ENCODE data around the gene STH.

STH gene

GRCh38 chr17:46038414-46038813, 39.4 kb downstream of the STH start:
- H3K4me1 ChIP-seq (ENCODE audit: insufficient read depth, low read length, severe bottlenecking), result no peaks in the 10 kb centered on the region
- H3K27me3 ChIP-seq (ENCODE audit: insufficient read depth, low read length), result no peaks in the 10 kb centered on the region
- no peak overlapping the region for H3K4me3 ChIP-seq (ENCODE audit: low read depth, low read length, poor library complexity, severe bottlenecking)
- peaks cover 98% of the 10 kb centered on the region for H3K36me3 ChIP-seq (ENCODE audit: insufficient read depth, low read length)
- no peak overlapping the region for H3K4me2 ChIP-seq (ENCODE audit: low read length)
- no peaks in the 10 kb centered on the region for H3K9me2 ChIP-seq (ENCODE audit: low read depth, low read length)
- no peaks in the 10 kb centered on the region for H3F3A ChIP-seq (ENCODE audit: insufficient read depth, low read length)
- no peak overlapping the region for H2AFZ ChIP-seq (ENCODE audit: low read length)
- TF ChIP-seq EZH2 (IDR thresholded peaks at IDR 0.05; ENCODE audit: borderline replicate concordance, low read length) (no peak), CTCF (IDR thresholded peaks at IDR 0.05; ENCODE audit: low read length) (no peak)
- no peaks in the 10 kb centered on the region for H4K20me1 ChIP-seq (ENCODE audit: insufficient read depth, low read length)
- no peaks in the 10 kb centered on the region for H3K79me2 ChIP-seq (ENCODE audit: insufficient read depth, low read length)
- H3K9ac ChIP-seq (ENCODE audit: low read length), result no peak overlapping the region
- H3K27ac ChIP-seq (ENCODE audit: low read depth, low read length, poor library complexity, severe bottlenecking), result no peak overlapping the region
- no peaks in the 10 kb centered on the region for H3K9me3 ChIP-seq (ENCODE audit: low read length)

GRCh38 chr17:46038937-46039336, 39.9 kb downstream of the STH start:
- Histone ChIP-seq H3K9ac (ENCODE audit: low read length) (no peak overlapping the region), H3K79me2 (ENCODE audit: insufficient read depth, low read length) (no peaks in the 10 kb centered on the region), H3F3A (ENCODE audit: insufficient read depth, low read length) (no peaks in the 10 kb centered on the region), H3K9me3 (ENCODE audit: low read length) (no peaks in the 10 kb centered on the region), H2AFZ (ENCODE audit: low read length) (no peak overlapping the region), H4K20me1 (ENCODE audit: insufficient read depth, low read length) (no peaks in the 10 kb centered on the region), H3K27me3 (ENCODE audit: insufficient read depth, low read length) (no peaks in the 10 kb centered on the region), H3K4me1 (ENCODE audit: insufficient read depth, low read length, severe bottlenecking) (no peaks in the 10 kb centered on the region), H3K4me2 (ENCODE audit: low read length) (no peak overlapping the region), H3K9me2 (ENCODE audit: low read depth, low read length) (no peaks in the 10 kb centered on the region), H3K36me3 (ENCODE audit: insufficient read depth, low read length) (peaks cover 98% of the 10 kb centered on the region), H3K27ac (ENCODE audit: low read depth, low read length, poor library complexity, severe bottlenecking) (no peak overlapping the region), H3K4me3 (ENCODE audit: low read depth, low read length, poor library complexity, severe bottlenecking) (no peak overlapping the region)
- TF ChIP-seq CTCF (IDR thresholded peaks at IDR 0.05; ENCODE audit: low read length), result no peak
- TF ChIP-seq EZH2 (IDR thresholded peaks at IDR 0.05; ENCODE audit: borderline replicate concordance, low read length), result no peak

- no peak for TF ChIP-seq EZH2 (IDR thresholded peaks at IDR 0.05; ENCODE audit: borderline replicate concordance, low read length)
- no peak for TF ChIP-seq CTCF (IDR thresholded peaks at IDR 0.05; ENCODE audit: low read length)
- no peaks in the 10 kb centered on the region for H3K9me2 ChIP-seq (ENCODE audit: low read depth, low read length)
- no peaks in the 10 kb centered on the region for H3K27me3 ChIP-seq (ENCODE audit: insufficient read depth, low read length)
- peaks cover 93% of the 10 kb centered on the region for H3K36me3 ChIP-seq (ENCODE audit: insufficient read depth, low read length)
- no peak overlapping the region for H3K9ac ChIP-seq (ENCODE audit: low read length)
- H3F3A ChIP-seq (ENCODE audit: insufficient read depth, low read length), result no peaks in the 10 kb centered on the region
- no peaks in the 10 kb centered on the region for H4K20me1 ChIP-seq (ENCODE audit: insufficient read depth, low read length)
- no peaks in the 10 kb centered on the region for H3K9me3 ChIP-seq (ENCODE audit: low read length)
- H3K4me2 ChIP-seq (ENCODE audit: low read length), result no peak overlapping the region
- no peaks in the 10 kb centered on the region for H3K79me2 ChIP-seq (ENCODE audit: insufficient read depth, low read length)
- H3K27ac ChIP-seq (ENCODE audit: low read depth, low read length, poor library complexity, severe bottlenecking), result no peak overlapping the region
- H3K4me3 ChIP-seq (ENCODE audit: low read depth, low read length, poor library complexity, severe bottlenecking), result no peak overlapping the region
- no peaks in the 10 kb centered on the region for H3K4me1 ChIP-seq (ENCODE audit: insufficient read depth, low read length, severe bottlenecking)
- no peak overlapping the region for H2AFZ ChIP-seq (ENCODE audit: low read length)
These were observed 40.6 kb downstream of the STH start for GRCh38 chr17:46039592-46040186.

All from OCI-LY1 (cell line).